ENCODE measurements around the gene SLC7A10.
"Not testable (repeated sequence)": the region's sequence is repeated elsewhere in the genome, so short reads cannot be mapped to it uniquely, and the experiment has no call there.

SLC7A10 gene

DNA sequence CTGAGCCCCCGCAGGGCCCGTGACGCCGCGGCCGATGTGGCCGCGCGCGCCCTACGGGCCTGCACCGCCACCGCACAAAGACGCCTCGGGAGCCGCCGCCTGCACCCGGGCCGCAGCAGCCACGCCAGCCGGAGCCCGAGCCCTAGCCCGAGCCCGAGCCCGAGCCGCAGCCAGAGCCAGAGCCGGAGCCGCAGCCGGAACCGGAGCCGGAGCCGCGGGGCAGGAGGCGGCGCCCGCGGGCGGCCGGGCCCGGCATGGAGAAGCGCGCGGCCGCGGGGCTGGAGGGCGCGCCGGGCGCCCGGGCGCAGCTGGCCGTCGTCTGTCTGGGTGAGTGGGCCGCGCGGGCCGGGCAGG lies 31.1 kb downstream of the SLC7A10 start:
- peak overlapping the region; percentile 49 for H3K4me3 ChIP-seq (ENCODE audit: low read depth, low read length)
- in situ Hi-C loops (cut with HindIII; ENCODE audit: low sequenced_read_pairs): no loop called here
- DNase-seq (ENCODE audit: low read depth, low spot score): no peak
- TF ChIP-seq, protein P1, sequence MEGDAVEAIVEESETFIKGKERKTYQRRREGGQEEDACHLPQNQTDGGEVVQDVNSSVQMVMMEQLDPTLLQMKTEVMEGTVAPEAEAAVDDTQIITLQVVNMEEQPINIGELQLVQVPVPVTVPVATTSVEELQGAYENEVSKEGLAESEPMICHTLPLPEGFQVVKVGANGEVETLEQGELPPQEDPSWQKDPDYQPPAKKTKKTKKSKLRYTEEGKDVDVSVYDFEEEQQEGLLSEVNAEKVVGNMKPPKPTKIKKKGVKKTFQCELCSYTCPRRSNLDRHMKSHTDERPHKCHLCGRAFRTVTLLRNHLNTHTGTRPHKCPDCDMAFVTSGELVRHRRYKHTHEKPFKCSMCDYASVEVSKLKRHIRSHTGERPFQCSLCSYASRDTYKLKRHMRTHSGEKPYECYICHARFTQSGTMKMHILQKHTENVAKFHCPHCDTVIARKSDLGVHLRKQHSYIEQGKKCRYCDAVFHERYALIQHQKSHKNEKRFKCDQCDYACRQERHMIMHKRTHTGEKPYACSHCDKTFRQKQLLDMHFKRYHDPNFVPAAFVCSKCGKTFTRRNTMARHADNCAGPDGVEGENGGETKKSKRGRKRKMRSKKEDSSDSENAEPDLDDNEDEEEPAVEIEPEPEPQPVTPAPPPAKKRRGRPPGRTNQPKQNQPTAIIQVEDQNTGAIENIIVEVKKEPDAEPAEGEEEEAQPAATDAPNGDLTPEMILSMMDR (IDR thresholded peaks at IDR 0.05; ENCODE audit: low read depth, low read length): no peak

DNA sequence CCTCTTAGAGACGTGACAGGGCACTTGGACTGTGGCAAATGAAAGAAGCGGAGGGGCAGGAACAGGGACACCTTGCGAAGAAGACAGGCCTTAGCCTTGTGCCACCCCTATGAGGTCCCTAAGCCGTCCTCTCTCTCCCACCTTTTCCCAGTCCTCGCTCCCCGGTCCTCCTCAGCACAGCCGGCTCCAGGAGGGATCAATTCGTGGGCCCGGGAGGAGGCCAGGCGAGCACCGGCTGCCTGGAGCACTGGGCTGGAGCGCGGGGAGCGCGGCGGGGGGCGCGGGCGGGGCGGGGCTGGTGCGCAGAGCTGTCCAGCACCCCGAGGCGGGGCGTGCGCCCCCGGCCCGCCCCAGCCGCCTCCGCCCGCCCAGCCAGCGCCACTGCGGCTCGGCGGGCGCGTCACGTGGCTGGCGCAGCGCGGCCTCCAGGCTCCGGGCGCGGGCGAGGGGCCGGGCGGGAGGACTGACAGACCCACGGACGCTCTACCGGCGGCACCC lies 31.7 kb downstream of the SLC7A10 start, which contains the start of gene LRP3:
LRP3 (plus strand) TSS at position 466 of the 498 bp plus-strand sequence. CDS start 456 bp downstream, outside the sequence.
- TF ChIP-seq, protein P1 (IDR thresholded peaks at IDR 0.05; ENCODE audit: low read depth, low read length): no peak
- peak within 1 kb of the TSS; percentile 49 for H3K4me3 ChIP-seq (ENCODE audit: low read depth, low read length)

DNA sequence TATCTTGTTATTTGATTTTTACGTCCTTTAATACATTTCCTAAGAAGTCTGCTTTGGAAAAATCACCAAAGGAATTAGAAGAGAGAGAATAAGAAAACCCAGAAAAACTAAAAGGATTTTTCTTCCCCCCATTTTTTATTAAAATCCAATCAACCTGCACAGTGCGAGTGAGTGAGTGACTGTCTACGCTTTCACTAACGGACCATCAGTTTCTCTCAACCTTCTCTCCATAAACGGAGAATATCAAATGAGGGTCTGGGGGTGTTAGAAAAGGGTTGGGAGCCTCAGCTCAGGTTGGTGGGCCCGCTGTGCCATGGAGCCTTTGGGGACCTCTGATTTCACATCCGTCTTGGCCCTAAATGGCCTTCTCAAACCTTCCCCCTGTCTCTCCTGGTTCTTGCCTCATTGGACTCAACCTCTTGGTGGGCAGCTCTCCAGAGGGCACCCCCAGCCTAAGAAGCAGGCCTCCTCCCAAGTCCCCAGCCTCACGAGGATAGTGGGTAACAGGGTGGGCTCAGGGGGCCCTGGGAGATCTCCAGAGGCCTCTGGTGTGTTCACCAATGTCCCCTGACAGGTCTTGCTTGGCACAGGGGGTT lies 32.3 kb downstream of the SLC7A10 start:
- H3K4me3 ChIP-seq (ENCODE audit: low read depth, low read length): no peak overlapping the region
- TF ChIP-seq, protein P1 (IDR thresholded peaks at IDR 0.05; ENCODE audit: low read depth, low read length): no peak
- in situ Hi-C loops (cut with HindIII; ENCODE audit: low sequenced_read_pairs): no loop called here
- no peak for DNase-seq (ENCODE audit: low read depth, low spot score)

More for the DNA sequence above, 31.7 kb downstream of the SLC7A10 start, which contains the start of gene LRP3:
- in situ Hi-C loops (cut with HindIII; ENCODE audit: low sequenced_read_pairs): no loop called here
- DNase-seq (ENCODE audit: low read depth, low spot score): no peak

DNA sequence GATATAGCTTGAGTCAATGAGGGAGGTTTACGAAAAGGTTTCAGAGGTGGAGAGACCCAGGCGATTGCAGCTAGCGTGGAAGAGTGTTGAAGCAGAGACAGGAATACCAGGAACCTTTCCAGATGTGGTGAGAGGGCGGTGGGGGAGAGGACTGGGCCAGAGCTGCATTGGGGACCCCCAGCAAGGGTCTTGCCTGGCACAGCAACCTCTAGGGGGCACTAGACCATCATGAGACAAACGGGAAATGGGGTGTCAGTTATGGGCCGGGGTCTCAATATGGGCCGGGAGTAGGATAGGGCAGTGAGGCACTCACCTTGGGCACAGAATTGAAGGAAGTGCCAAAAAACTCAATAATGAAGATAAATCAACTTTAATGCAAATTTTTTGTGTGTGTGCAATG lies 33.6 kb downstream of the SLC7A10 start:
- no peak for DNase-seq (ENCODE audit: low read depth, low spot score)
- TF ChIP-seq, protein P1 (IDR thresholded peaks at IDR 0.05; ENCODE audit: low read depth, low read length): peak; percentile 26
- in situ Hi-C loops (cut with HindIII; ENCODE audit: low sequenced_read_pairs): no loop called here
- H3K4me3 ChIP-seq (ENCODE audit: low read depth, low read length): no peak overlapping the region

DNA sequence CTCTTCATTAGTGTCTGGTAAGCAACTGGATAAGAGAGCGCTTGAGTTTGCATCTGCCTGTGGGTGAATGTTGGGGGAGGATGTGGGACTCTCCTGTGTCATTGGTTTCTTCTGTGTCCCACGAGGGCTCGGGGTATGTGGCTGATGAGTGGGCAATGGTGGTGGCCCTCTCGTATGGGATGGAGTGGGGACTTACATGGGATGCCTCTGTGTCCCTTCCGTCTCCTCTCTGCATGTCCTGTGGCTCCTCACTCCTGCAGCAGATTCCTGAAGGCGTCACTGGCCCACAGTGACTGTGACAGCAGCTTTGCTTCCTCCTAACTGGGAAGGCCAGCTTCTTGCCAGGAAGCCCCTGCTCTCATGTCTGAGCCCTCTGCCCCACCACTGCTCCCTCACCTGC lies 34.1 kb downstream of the SLC7A10 start:
- no peak overlapping the region for H3K4me3 ChIP-seq (ENCODE audit: low read depth, low read length)
- DNase-seq (ENCODE audit: low read depth, low spot score): no peak
- in situ Hi-C loops (cut with HindIII; ENCODE audit: low sequenced_read_pairs): no loop called here
- TF ChIP-seq, protein P1 (IDR thresholded peaks at IDR 0.05; ENCODE audit: low read depth, low read length): no peak

DNA sequence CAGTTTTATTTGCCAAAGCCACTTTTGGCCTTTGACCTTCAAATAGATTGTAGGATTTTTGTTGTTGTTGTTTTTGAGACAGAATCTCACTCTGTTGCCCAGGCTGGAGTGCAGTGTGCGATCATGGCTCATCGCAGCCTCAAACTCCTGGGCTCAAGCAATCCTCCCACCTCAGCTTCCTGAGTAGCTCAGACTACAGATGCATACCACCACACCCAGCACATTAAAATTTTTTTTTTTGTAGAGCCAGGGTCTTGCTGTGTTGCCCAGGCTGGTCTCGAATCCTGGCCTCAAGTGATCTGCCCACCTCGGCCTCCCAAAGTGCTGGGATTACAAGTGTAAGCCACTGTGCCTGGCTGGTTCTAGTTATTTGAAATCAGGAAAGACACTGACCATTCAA lies 34.6 kb downstream of the SLC7A10 start:
- DNase-seq (ENCODE audit: low read depth, low spot score); H3K4me3 ChIP-seq (ENCODE audit: low read depth, low read length); in situ Hi-C loops (cut with HindIII; ENCODE audit: low sequenced_read_pairs): not testable (repeated sequence)

DNA sequence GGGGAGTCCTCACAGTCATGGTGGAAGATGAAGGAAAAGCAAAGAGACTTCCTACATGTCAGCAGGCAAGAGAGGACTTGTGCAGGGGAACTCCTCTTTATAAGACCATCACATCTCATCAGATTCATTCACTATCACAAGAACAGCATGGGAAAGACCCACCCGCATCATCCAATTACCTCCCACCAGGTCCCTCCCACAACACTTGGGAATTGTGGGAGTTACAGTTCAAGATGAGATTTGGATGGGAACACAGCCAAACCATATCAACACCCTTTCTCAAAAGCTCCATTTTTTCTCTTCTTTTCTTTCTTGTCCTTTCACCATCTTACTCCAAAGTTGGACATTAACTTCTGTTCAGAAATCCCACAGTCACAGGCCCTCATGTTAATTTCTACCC lies 36.2 kb downstream of the SLC7A10 start:
- no peak overlapping the region for H3K4me3 ChIP-seq (ENCODE audit: low read depth, low read length)
- no peak for DNase-seq (ENCODE audit: low read depth, low spot score)
- in situ Hi-C loops (cut with HindIII; ENCODE audit: low sequenced_read_pairs): no loop called here
- TF ChIP-seq, protein P1 (IDR thresholded peaks at IDR 0.05; ENCODE audit: low read depth, low read length): no peak

All from astrocyte of the spinal cord (primary cell).